Body of pancreas (tissue), 4 donors: ENCODE measurements around the gene RBM47. TPM values are rescaled to one million over a fixed set of nuclear protein-coding genes. Genes with fewer than 3 reads are reported as not detected.
"Not testable (repeated sequence)": the region's sequence is repeated elsewhere in the genome, so short reads cannot be mapped to it uniquely, and the experiment has no call there.

Experiments used
- ATAC-seq: fragments of 150-250 bp; one replicate; pipeline ENCODE4 v1.9.1; 2016
- DNase-seq, 4 donors: peaks; one replicate each; pipeline ENCODE4 v3.0.0-alpha.2; 2019
- H3K27ac ChIP-seq, 4 donors: fragments of 200-600 bp; sonication (generic); 1 replicate in 3 of 4; 2 replicates in 1 of 4; pipeline versions ENCODE4 v1.5.1 to v1.6.1; 2016 to 2019; ENCODE audit warnings: mild to moderate bottlenecking in 1 of 4, mixed read lengths in 1 of 4, moderate library complexity in 1 of 4
- H3K27me3 ChIP-seq, 2 donors: fragments of 200-600 bp; sonication (generic); one replicate each; pipeline ENCODE4 v1.6.0; 2016; ENCODE audit warnings: mild to moderate bottlenecking in 1 of 2
- H3K36me3 ChIP-seq, 2 donors: fragments of 200-600 bp; sonication (generic); replicated peaks in 1 of 2; 2 replicates each; pipeline ENCODE4 v1.5.1; 2016; ENCODE audit warnings: low read depth in 2 of 2; ENCODE audit not compliant: insufficient read depth in 1 of 2
- H3K4me1 ChIP-seq: fragments of 200-600 bp; sonication (generic); one replicate; pipeline ENCODE4 v1.6.0; 2016
- H3K4me3 ChIP-seq, 2 donors: fragments of 200-600 bp; sonication (generic); 1 replicate in 1 of 2; 2 replicates in 1 of 2; pipeline ENCODE4 v1.5.1; 2016 to 2019
- H3K9me3 ChIP-seq, 3 donors: fragments of 200-600 bp; sonication (generic); 1 replicate in 2 of 3; 2 replicates in 1 of 3; pipeline ENCODE4 v1.5.1; 2016
- POLR2A ChIP-seq, 3 donors: fragments of 450-650 bp; IDR thresholded peaks; one replicate each; pipeline ENCODE4 v1.6.1; 2016; ENCODE audit warnings: antibody characterized with exemption in 3 of 3, mild to moderate bottlenecking in 2 of 3
- WGBS, 2 donors: methylation state at CpG; one replicate each; pipeline ENCODE4 v1.1.5; 2017; 5-methylcytosine and 5-hydroxymethylcytosine counted together
- intact Hi-C: fragments of 100-400 bp; cut with DNase I; formaldehyde crosslinking; loops from one replicate; pipeline ENCODE4 v1.15.1; 2023
- total RNA-seq, 2 donors: library from RNA; depleted of rRNA; stranded (reverse); fragments of >200 nt; gene quantifications; one replicate each; pipeline ENCODE4 v1.1.0, GENCODE V29; 2016
- TF ChIP-seq, protein P1 (sequence below), 7 experiments: fragments of 450-650 bp in 4 of 7; fragments of 200-600 bp in 3 of 7; sonication (generic) in 3 of 7; IDR thresholded peaks; one replicate each; pipeline ENCODE4 v1.5.1; 2016 to 2019; ENCODE audit warnings: antibody characterized with exemption in 7 of 7

RBM47 gene
- total RNA-seq, 2 donors from 2014 or later, result 79.9 to 99.5 TPM

DNA sequence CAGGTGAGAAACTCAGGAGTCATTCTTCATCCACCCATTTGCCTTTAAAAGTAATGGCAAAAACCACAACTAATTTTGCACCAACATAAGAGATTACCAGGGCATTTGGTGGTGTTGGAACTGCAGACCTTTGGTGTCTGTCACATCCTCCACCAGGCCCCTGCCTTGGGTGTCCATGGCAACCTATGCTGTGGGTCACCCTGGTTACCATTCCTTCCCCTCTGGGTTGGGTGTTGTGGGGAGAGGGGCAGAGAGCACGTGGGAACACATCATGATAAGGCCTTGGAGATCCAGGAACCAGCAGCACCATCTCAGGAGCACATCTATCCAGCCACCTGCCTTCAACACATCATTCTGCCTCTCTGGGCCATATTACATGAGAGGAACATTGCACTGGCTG is 217.3 kb downstream of the RBM47 start:
- Histone ChIP-seq H3K27ac (no peak overlapping the region), H3K4me1 (peaks cover 17% of the 10 kb centered on the region), H3K27me3 (no peaks in the 10 kb centered on the region), H3K4me3 (no peak overlapping the region), H3K36me3 (no peaks in the 10 kb centered on the region), H3K9me3 (no peaks in the 10 kb centered on the region)
- intact Hi-C loops, result no loop called here
- TF ChIP-seq, protein P1, sequence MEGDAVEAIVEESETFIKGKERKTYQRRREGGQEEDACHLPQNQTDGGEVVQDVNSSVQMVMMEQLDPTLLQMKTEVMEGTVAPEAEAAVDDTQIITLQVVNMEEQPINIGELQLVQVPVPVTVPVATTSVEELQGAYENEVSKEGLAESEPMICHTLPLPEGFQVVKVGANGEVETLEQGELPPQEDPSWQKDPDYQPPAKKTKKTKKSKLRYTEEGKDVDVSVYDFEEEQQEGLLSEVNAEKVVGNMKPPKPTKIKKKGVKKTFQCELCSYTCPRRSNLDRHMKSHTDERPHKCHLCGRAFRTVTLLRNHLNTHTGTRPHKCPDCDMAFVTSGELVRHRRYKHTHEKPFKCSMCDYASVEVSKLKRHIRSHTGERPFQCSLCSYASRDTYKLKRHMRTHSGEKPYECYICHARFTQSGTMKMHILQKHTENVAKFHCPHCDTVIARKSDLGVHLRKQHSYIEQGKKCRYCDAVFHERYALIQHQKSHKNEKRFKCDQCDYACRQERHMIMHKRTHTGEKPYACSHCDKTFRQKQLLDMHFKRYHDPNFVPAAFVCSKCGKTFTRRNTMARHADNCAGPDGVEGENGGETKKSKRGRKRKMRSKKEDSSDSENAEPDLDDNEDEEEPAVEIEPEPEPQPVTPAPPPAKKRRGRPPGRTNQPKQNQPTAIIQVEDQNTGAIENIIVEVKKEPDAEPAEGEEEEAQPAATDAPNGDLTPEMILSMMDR (IDR thresholded peaks at IDR 0.05), result no peak
- TF ChIP-seq POLR2A (IDR thresholded peaks at IDR 0.05), result no peak
- 33 to 57% methylated on average over 1 of the region's 1 CpG for WGBS, 2 donors
- ATAC-seq (no peak), DNase-seq (no peak)

DNA sequence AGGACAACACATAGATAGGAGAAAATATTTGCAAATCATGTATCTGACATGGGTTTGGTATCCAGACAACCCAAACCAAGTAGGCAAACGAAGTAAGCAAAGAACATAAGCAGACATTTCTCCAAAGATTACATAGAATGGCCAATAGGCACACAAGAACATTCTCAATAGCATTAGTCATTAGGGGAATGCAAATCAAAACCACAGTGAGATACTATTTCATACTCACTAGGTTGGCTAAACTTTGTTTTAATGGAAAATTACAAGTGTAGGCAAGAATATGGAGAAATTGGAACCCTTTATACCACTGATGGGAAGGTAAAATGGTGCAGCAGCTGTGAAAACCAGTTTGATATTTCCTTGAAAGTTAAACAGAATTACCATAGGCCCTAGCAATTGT is 219.8 kb downstream of the RBM47 start:
- TF ChIP-seq POLR2A (IDR thresholded peaks at IDR 0.05), result no peak
- TF ChIP-seq, protein P1 (IDR thresholded peaks at IDR 0.05), result no peak
- no peaks in the 10 kb centered on the region for H3K9me3 ChIP-seq
- no peak overlapping the region for H3K27ac ChIP-seq
- H3K36me3 ChIP-seq, result no peaks in the 10 kb centered on the region
- DNase-seq (no peak), ATAC-seq (no peak)
- H3K4me1 ChIP-seq, result peaks cover 22% of the 10 kb centered on the region
- no peaks in the 10 kb centered on the region for H3K27me3 ChIP-seq
- H3K4me3 ChIP-seq, result no peak overlapping the region
- intact Hi-C loops, result no loop called here
- 74 to 81% methylated on average over 1 of the region's 1 CpG for WGBS, 2 donors

DNA sequence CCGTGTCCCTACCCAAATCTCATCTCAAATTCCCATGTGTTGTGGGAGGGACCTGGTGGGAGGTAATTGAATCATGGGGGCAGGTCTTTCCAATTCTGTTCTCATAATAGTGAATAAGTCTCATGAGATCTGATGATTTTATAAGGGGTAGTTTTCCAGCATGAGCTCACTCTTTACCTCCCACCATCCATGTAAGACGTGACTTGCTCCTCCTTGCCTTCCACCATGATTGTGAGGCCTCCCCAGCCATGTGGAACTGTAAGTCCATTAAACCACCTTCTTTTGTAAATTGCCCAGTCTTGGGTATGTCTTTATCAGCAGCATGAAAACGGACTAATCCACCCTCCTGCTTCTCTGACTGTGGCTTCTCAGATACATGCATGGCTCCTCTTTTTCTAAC is 222.2 kb downstream of the RBM47 start:
- H3K36me3 ChIP-seq, H3K27ac ChIP-seq, ATAC-seq, intact Hi-C loops, H3K4me3 ChIP-seq, H3K27me3 ChIP-seq, H3K9me3 ChIP-seq, DNase-seq: not testable (repeated sequence)
- WGBS, 2 donors, result 84 to 96% methylated on average over 3 of the region's 3 CpGs
- peaks cover 45% of the 10 kb centered on the region for H3K4me1 ChIP-seq

DNA sequence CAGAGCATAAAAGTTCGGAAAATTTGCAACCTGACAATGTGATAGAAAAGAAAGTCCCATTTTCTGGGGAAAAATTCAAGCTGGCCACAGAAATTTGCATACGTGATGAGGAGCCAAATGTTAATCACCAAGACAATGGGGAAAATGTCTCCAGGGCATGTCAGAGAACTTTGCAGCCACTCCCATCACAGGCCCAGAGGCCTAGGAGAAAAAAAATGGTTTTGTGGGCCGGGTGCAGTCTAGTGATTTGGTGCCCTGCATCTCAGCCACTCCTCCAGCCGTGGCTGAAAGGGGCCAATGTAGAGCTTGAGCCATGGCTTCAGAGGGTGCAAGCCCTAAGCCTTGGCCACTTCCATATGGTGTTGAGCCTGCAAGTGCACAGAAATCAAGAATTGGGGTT is 223.3 kb downstream of the RBM47 start:
- Histone ChIP-seq H3K36me3 (no peaks in the 10 kb centered on the region), H3K4me3 (no peak overlapping the region), H3K27me3 (no peaks in the 10 kb centered on the region), H3K9me3 (no peaks in the 10 kb centered on the region), H3K4me1 (peaks cover 48% of the 10 kb centered on the region), H3K27ac (no peak overlapping the region)
- TF ChIP-seq POLR2A (IDR thresholded peaks at IDR 0.05), result no peak
- TF ChIP-seq, protein P1 (IDR thresholded peaks at IDR 0.05), result no peak
- ATAC-seq (no peak), DNase-seq (no peak)
- intact Hi-C loops, result no loop called here
- 91 to 96% methylated on average over 4 of the region's 4 CpGs for WGBS, 2 donors

DNA sequence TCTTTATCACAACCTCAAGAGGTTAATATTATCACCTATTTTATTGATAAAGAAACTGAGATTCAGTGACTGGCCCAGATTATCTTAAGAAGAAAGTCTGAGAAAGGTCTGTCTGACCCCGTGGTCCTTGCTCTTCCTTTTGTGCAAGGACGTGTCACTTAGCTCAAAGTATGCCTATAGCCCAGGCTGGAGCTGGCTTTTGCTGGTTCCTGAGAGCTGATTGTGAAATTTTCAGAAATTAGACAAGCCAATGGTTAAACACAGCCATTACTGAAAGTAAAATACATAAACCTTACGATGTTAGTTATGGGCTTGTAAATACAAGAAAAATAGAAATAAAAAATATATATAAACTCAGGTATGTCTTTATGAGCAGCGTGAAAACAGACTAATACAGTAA is 224.5 kb downstream of the RBM47 start:
- H3K27ac ChIP-seq, result peak overlapping the region; percentile 95 to 97 (median 96)

More for the DNA sequence above, 224.5 kb downstream of the RBM47 start:
- 53 to 56% methylated on average over 4 of the region's 4 CpGs for WGBS, 2 donors
- H3K4me3 ChIP-seq, result no peak overlapping the region
- TF ChIP-seq POLR2A (IDR thresholded peaks at IDR 0.05), result no peak
- TF ChIP-seq, protein P1 (IDR thresholded peaks at IDR 0.05), result no peak
- H3K27me3 ChIP-seq, result no peaks in the 10 kb centered on the region
- intact Hi-C loops, result no loop called here
- H3K4me1 ChIP-seq, result peaks cover 46% of the 10 kb centered on the region
- no peaks in the 10 kb centered on the region for H3K9me3 ChIP-seq
- ATAC-seq (no peak), DNase-seq (no peak)
- no peaks in the 10 kb centered on the region for H3K36me3 ChIP-seq
